Dermis blood vessel endothelial cell (primary cell): ENCODE data around the gene CBX1. TPM values are rescaled to one million over a fixed set of nuclear protein-coding genes. Genes with fewer than 3 reads are reported as not detected.

Experiments used
- DNase-seq: peaks from one replicate; pipeline ENCODE4 v3.0.0; 2010
- total RNA-seq: library from RNA; depleted of rRNA; stranded (reverse); fragments of >200 nt; gene quantifications from 2 replicates; pipeline ENCODE4 v1.2.3, GENCODE V29; 2014

Gene CBX1
- total RNA-seq = 65.7 and 81.3 TPM in 2 replicates

DNA sequence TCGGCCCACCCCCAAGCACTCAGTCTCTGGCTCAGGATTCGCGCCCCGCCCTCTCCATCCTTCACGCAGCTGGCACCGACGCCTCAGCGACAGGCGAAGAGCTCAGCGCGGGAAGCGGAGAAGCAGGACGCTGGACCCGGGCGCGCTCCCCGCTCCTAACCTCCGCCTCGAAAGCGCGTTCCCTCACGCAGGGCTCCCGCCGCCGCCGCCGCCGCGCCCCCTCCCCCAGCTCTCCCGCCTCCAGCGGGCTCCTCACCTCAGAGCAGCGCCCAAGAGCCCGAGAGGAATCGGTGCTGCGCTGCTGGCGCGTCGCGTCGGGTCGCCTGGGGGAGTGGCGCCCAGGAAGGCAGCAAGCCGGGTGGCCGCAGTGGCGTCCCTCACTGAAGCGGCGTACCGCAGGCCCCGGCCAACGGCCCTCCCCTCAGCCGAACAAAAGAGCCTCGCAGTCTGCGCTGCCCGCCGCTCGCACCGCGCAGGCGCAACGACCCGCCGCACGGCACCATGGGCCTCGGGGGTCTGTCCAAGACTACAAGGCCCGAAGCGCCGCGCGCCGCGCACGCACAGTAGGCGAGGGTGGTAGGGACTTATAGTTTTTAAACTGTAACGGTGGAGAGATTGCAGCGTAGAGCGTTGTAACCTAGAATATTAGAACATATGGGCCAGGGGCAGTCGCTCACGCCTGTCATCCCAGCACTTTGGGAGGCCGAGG, at the start of gene CBX1:
Gene CBX1 (minus strand): TSS at position 467 of the 709 bp plus-strand sequence. CDS start 24,474 bp downstream, outside the sequence.
- DNase-seq = peak; percentile 97

DNA sequence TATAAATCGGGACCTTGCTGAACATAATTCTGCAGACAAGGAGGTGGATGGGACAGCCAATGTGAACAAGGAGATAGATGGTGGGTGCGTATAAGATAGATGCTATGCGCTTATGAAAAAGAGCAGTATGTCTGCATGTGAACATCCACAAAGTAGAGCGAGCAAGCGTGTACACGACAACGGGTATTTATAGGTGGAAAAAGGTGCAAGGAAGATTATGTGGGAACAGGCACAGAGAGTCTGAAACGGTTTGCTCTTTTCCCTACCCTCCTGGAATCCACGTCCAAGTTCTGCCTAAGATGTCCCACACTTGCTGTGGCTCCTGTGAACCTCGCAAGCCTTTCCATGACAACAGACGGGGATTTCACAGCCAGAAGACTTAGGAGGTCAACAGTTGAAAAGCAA, 49.3 kb upstream of the CBX1 start:
- no peak for DNase-seq

DNA sequence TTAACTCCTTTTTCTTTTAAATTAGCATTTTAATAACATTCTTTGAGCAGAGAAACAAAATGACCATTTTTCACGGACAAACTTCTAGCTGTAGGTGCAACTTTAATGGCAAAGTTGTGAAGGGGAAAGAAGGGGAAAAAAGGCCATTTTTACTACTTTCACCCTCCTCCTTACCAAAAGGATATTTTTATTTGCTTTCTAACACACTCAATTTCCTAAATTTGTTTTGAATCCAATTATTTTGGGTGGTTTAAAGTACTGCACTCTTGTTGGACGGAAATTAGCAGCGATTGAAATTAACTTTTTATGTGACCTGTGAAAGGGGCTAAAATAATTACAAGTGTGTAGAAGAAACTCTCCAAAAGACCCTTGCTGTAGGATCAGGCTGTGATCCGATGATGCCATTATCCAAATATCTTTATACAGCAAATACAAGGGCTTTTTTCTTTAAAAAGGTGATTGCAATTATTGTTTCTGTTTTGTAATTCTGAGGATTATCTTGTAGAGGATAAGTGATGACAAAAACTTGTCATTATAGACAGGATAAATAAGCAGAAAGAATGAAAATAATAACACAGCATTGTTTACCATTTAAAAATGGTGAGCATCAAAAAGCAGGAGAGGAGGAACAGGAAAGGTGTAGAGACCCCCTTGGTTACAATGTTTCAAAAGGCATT, 48.6 kb upstream of the CBX1 start:
- DNase-seq = no peak

DNA sequence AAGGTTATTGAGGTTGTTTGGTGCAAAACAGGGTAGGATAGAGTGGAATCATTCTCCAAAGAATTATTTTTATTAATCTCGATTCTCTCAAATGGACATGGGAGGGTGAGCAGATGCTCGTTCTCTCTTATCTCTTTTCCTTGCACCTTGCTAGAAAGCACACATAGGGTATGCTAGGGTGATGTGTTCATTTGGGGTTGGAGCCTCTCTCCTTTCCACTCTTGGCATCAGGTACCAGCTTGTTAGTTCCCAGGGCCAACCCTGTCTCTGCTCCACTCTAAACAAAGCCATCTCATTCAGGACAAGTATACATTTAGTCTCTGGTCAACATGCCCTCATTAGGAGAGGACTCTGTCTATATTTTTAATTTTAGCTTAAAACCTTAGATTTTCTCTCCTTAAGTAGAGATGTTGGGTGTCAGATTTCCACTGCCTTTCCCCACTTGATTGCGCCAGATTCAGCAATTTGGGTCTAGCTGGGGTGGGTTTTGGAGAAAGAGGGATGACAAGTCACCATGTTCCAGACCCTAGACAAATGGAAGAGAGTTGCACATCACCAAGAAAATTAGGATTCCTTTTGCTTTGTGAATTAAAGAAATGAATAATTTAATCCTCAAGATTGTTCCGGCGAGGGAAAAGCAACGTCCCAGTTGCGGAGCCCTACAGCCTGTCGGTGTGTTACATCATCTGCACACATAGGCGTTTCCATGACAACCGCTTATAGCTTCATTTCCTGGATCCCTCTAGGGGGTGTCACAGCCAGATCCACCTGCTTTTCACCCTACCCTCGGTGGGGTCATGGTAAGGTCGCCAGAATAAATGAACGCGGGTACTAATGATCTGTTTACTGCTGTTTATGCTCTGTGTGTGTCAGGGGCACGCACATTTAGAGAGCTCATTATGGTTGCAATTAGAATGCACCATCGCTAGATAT, 47.8 kb upstream of the CBX1 start:
- DNase-seq = peak; percentile 23

DNA sequence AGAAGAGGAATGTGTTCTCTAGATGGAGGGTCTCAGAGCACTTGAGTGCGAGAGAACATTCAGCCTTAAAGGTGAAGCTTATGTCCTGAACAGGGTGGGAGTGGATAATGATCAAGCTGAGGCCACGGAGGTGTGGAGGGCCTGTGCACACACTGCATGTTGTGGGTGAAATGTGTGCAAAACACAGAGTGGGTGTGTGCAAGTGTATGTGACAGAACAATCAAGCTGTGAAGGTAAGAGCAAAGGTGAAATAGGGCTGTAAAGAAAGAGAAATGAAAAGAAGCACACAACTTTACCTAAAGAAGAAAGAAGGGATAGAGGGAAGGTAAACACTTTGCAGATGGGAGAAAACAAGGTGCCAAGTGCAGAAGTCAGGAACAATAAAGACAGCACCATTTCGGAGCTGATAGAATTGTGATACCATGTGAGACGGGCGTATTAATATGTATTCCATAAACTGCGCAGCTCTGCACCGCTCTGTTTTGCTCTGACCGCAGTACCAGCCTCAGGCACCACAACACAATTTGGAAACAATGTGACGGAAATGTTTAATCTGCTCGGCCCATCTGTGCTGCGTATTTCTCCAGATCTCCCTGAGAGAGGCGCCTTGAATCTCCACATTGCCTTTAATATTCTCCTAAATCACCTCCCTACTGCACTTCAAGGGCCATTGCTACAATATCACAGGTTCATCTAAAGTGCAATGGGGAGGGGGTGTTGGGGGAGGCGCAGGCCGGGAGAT, 46.9 kb upstream of the CBX1 start:
- DNase-seq = no peak

DNA sequence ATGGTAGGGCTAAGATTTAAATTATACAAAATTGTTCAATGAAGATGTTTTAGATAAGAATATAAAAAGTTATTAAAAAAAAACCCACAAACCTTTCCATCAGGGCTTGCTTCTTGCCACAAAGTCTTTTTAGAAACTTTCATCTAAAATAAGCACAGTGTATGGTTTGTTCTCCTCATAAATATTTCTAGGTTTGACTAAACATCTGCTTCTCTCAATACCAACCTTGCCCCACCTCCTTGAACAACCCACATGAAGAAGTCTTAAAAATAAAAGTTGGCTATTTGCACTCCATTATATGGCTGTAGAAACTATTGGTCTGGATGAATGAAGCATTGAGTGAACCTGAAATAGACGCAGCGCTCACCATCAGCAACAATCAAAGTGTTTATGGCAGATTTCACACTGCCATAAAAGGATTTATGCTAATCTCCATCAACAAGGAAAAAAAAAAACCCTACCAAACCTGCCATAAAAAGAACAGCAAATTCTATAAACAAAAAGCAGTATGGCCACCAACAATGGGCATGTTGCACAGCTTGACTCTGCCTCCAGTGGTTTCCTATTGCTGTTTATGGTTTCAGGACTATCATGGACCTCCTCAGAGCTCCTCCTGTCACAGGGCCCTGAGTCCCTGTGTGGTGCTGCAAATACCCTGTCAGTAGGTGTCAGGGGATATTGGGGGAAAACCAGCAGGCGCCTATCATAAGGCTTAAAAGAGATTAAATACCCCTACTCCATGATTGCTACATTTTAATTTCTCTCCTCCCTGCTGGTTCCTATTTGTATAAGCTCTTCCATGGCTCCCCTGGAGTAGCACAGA, 43.9 kb upstream of the CBX1 start:
- no peak for DNase-seq

DNA sequence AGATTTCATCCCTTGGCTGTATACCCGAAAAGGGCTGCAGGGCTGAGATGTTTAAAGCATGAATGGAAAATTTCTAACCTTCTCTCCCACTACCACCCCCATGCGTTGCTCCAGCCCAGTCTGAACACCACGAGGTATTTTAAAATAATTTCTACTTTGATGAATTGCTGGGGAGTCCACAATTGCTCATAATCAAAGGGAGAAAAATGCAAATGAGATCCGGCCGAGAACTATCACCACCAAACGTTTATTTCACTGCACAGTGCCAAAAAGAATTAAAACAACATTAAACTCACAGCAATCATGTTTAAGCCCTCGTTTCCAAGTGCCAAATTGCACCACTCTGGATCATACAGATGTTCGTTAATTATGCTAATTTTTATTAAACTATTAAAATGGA, 43.0 kb upstream of the CBX1 start:
- DNase-seq = no peak

DNA sequence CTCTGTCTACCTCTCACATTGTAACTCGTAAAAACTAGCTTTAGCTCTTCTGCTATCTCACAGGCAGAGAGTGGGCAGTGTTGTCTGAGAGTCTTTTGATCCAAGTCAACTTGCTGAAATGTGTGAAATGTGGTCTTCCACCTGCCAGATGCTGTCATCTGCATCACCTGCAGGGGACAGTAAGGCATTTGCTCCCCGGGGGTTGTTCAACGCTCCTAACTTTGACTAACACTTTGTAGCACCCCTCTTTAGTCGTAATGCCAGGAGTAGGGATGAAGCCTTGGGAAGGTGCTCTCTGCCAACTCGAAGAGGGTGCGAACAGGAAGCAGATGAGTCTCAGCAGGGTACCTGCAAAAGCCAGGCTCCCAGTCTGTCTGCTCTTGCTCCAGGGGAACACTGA, 42.4 kb upstream of the CBX1 start:
- no peak for DNase-seq

DNA sequence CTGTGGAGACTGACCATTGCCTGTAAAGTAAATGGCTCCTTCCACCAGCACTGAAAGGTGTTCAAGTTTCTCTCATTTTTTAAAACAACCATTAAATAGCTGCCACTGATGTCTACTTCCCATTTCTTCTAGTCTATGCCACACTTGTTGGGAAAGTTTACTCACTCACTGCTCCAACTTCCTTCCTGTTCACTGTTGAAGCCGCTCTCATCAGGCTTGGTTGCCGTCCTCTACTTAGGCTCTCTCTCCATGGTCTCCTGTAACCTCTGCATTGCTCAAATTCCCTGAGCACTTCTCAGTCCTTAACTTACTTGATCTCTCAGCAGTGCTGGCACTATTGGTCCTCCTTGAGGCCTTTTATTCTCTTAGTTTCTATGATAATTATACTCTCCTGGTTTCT, 38.7 kb upstream of the CBX1 start:
- DNase-seq = peak; percentile 67

DNA sequence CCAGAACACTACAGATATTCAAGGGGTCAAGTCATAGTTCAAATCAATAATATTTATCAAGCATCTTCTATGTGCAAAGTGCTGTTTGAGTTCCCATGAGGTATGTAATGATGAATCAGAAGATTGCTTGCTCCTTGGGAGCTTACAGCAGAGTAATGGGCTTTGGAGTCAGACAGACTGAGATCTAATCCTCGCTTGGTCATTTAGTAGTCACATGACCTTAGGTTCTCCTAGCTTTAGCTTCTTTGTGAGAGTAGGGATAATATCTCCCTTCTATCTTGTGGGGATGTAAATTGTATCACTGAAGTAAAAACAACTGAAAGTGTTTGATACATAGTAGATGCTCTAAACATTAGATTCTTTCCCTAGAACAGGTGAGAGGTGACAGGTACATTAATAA, 36.4 kb upstream of the CBX1 start:
- no peak for DNase-seq

DNA sequence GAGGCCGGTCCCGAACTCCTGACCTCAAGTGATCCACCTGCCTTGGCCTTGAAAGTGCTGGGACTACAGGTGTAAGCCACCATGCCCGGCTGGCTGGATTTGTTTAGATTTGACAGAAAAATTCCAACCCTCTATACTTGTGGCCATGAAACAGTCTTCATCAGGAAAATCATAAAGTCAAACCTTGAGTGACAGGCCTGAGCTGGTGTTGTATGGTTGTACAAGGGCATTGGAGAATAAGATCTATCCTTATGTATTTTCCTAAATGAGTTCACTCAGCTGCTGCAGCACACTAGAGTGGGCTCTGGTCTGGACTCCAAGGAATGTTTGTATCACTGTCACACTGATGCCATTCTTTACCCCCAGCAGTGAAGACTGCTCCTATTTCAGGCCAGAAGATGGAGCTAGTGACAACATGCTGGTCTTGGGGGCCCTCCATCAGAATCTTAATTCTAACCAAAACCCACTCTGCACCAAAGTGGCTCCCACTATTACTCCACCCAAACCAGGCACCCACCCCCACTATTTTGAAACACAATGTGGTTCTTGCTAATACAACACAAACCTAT, 33.7 kb upstream of the CBX1 start:
- peak; percentile 14 for DNase-seq

DNA sequence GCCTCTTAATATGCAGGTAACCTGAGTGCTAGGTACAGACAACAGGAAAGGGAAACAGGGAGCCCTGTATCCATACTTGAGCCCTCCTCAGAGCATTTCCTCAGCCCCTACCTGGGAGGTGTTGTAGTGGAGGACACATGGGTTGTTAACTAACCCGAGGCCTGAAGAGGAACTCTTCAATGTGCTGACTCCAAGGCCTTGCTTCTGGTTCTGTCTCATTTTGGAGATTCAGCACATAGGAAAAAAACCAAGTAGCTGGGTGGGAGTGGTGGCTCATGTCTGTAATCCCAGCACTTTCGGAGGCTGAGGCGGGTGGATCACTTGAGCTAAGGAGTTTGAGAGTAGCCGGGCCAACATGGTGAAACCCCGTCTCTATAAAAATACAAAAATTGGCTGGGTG, 31.1 kb upstream of the CBX1 start:
- DNase-seq = no peak

DNA sequence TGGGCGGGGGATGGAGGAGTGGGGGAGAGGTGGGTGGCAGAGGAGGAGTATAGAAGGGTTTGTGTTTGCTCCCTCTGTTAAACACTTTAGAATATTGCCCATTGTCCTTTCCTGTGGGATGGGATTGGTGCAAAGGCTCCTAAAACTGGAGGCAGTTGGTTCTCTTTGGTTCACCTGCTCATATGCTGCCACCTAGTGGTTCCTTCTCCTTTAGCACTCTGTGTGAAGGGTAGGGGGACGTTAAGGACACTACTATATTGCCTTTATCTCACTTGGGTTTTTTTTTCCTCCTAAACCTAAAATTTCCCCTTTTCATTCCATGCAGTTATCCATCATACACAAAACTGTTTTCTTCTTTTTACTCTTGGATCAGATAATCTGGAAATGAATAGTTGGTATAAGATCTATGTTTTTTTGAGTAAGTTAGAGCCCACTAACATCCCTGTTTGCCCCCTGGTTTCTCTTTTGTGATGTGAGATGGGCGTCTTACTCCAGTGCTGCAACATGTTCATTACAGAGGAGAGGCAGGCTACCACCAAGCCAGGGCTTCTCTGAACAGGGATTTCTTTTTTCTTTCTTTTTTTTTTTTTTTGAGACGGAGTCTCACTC, 30.0 kb upstream of the CBX1 start:
- peak; percentile 84 for DNase-seq

DNA sequence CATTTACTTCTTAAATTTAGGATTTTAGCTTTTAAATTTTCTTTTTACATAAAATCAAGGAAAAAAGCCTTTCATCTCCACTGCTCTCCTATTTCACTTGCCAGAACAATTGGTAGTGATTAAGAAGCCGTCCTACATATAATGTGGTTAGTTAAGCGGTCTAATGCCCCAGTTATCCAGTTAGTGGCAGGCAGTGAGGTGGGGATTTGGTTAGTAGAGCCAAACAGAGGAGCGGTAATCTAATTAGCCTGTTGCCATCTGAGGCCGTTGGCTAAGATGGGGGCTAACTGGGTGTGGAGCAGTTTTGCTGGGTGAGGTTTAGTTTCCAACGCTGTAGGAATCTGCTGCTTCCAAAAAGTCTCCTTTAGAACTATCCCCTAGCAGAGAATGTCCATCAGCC, 28.7 kb upstream of the CBX1 start:
- no peak for DNase-seq

DNA sequence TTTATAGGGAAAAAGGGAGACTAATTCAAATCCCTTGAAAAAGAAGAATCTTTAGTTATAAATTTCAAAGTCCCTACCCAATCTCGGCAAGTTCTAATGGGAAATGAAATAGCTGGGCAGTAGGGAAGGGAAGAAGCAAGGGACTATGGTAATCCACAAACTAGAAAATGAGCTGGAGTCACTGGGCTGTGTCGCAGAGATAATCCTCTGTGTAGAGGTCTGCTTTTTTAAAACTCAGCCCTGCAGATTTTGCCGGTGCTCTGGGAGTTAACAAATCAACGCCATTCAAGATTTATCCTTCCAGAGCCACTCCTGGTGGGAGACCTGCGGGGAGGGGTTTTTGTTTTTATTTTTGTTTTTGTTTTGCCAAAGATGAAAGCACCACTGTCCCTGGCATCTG, 27.1 kb upstream of the CBX1 start:
- DNase-seq = no peak

DNA sequence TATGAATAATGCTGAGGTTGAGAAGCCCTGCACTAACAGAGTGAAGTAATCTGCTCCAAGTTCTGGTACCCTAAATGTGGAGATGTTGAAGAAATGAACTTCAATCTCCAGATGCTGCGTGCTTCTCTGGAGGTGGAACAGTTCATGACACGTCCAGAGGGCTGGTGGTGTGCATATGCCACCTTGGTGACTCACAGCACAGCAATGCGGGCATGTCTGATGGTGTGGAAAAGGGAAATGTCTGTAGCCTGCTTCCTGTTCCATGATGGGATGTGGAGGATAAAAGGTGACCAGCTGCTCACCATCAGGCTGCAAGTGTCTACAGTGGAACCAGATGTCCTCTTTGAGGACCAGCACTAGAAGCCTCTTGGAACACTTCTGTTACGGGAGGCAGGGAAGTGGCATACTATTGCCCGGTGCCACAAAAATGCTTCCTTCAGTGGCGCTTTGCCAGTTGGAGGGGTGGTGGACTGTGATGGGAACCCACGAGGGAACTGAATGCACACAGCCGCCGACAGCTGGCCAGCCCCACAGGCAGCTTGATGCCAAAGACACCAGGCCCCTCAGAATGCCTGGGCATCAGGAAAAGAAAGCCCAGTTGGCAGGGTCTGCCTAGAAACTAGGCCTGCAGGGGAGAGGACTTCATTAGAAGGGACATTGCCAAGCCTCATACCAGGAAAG, 26.2 kb upstream of the CBX1 start:
- peak; percentile 87 for DNase-seq

DNA sequence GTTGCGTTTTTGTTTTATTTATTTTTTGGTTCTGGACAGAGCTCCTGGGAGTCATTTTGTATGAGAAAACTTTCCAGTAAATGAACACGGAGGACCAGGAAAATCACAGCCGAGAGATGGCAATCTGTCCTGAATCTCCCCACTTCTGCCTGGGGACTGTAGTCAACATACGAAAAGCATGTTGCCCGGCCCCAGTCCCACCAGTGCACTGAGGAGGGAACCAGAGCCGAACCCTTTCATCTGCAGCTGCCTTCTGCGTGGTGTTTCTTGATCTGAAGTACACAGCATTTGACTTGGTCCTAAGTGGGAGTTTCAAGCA, 25.2 kb upstream of the CBX1 start:
- DNase-seq = no peak

DNA sequence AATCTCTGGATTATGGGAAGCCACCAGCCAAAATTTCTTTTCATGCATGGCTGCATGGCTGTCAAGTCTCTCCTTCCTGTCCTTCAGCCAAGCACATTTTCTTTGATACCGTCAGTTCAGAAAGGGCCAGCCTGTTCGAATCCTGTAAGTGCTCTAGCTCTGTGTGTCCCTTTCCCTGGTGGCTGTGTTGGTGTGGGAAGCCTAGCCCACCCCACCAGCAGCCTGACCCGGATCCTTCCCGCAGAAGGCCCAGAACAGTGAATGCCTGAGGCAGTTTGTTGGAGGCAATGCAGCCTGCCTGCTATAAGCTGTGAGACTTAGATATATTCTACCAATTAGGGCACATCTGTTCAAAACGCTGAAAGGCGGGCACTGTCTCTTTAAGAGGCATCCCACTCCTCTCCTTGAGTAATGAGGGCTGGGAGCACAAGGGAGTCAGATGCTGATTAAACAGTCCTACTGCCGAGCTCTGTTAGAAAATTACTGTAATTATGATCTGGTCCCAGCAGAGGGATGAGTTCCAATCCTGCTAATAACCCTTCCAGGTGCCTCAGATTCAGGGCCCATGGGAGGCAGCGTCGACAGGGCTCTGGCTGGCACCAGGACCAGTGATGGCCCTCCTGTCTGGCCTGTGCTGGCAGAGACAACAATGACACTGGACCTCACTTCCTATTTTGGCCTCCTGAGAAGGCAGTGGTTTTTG, 24.7 kb upstream of the CBX1 start:
- DNase-seq = no peak

DNA sequence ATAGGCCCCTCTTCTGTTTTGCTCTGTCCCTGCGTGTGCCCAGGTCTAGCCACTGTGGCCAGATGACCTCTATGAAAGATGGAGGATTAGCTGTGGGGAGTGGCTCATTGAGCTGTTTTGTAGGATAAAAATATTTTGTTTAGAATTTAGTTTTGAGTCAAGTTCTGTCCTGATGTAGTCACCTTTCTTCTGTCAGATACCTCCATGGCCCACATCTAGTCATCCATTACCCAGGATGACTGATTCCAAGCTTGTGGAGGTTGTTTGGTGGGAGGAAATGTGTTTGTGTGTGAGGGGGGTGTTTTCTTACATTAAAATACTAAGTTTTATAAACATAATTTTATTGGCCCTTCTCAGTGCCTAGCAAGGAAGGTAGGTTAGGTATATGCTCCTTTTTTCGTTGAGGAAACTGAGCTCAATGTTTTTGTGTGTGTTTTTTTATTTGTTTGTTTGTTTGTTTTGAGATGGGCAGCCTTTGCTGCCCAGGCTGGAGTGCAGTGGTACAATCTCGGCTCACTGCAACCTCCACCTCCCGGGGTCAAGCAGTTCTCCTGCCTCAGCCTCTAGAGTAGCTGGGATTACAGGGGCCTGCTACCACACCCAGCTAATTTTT, 22.6 kb upstream of the CBX1 start:
- DNase-seq = no peak
